Neural cell (in vitro differentiated cells): ENCODE results near the gene ACTN4. TPM values are rescaled to one million over a fixed set of nuclear protein-coding genes. Genes with fewer than 3 reads are reported as not detected.

Source experiments
- H2AFZ ChIP-seq: fragments of 200-600, 300-800 bp; sonication (generic), shearing (Covaris generic); 2 replicates; pipeline ENCODE4 v1.6.0; 2014; ENCODE audit warnings: low read depth, mild to moderate bottlenecking, antibody characterized with exemption, low read length, moderate library complexity
- H3F3A ChIP-seq: fragments of 200-600 bp; shearing (Covaris generic); 2 replicates; pipeline ENCODE4 v1.6.1; 2016; ENCODE audit warnings: mild to moderate bottlenecking, moderate library complexity, mixed read lengths, antibody characterized with exemption, low read length; ENCODE audit not compliant: insufficient read depth, poor library complexity, severe bottlenecking
- H3K27ac ChIP-seq: fragments of 200-600, 300-800 bp; sonication (generic), shearing (Covaris generic); 2 replicates; pipeline ENCODE4 v1.5.1; 2014; ENCODE audit warnings: mild to moderate bottlenecking, low read length, moderate library complexity
- H3K27me3 ChIP-seq: fragments of 300-800, 200-600 bp; sonication (generic), shearing (Covaris generic); 2 replicates; pipeline ENCODE4 v1.6.0; 2014; ENCODE audit warnings: mild to moderate bottlenecking, low read depth, low read length, moderate library complexity; ENCODE audit not compliant: insufficient read depth
- H3K36me3 ChIP-seq: fragments of 300-800, 200-600 bp; sonication (generic), shearing (Covaris generic); 2 replicates; pipeline ENCODE4 v1.5.1; 2014; ENCODE audit warnings: mild to moderate bottlenecking, antibody characterized with exemption, low read length, moderate library complexity; ENCODE audit not compliant: insufficient read depth
- H3K4me2 ChIP-seq: fragments of 300-800, 200-600 bp; sonication (generic), shearing (Covaris generic); 2 replicates; pipeline ENCODE4 v1.6.0; 2014; ENCODE audit warnings: mild to moderate bottlenecking, low read length
- H3K4me3 ChIP-seq: fragments of 300-800, 200-600 bp; sonication (generic), shearing (Covaris generic); 2 replicates; pipeline ENCODE4 v1.5.1; 2014; ENCODE audit warnings: mild to moderate bottlenecking, low read length, moderate library complexity
- H3K79me2 ChIP-seq: fragments of 200-600 bp; shearing (Covaris generic); replicated peaks from 2 replicates; pipeline ENCODE4 v1.6.0; 2014; ENCODE audit warnings: mild to moderate bottlenecking, low read length, moderate library complexity; ENCODE audit not compliant: insufficient read depth
- H3K9ac ChIP-seq: fragments of 300-800, 200-600 bp; sonication (generic), shearing (Covaris generic); 2 replicates; pipeline ENCODE4 v1.6.1; 2016; ENCODE audit warnings: mild to moderate bottlenecking, low read length, mixed read lengths
- H3K9me2 ChIP-seq: fragments of 200-600 bp; shearing (Covaris generic); 2 replicates; pipeline ENCODE4 v1.6.1; 2016; ENCODE audit warnings: mild to moderate bottlenecking, low read length, mixed read lengths; ENCODE audit not compliant: insufficient read depth
- H3K9me3 ChIP-seq: fragments of 200-600, 300-800 bp; sonication (generic), shearing (Covaris generic); 2 replicates; pipeline ENCODE4 v1.6.1; 2016; ENCODE audit warnings: mild to moderate bottlenecking, mixed run types, low read length, moderate library complexity, mixed read lengths
- H4K20me1 ChIP-seq: fragments of 200-600 bp; shearing (Covaris generic); 2 replicates; pipeline ENCODE4 v1.6.1; 2016; ENCODE audit warnings: mild to moderate bottlenecking, mixed run types; ENCODE audit not compliant: insufficient read depth
- EP300 ChIP-seq: fragments of 450-650 bp; conservative IDR thresholded peaks from 2 replicates; pipeline ENCODE4 v1.6.1; 2014; ENCODE audit warnings: antibody characterized with exemption, mild to moderate bottlenecking, moderate library complexity; ENCODE audit not compliant: poor library complexity, severe bottlenecking
- EZH2 ChIP-seq: fragments of 200-600, 300-800 bp; shearing (Covaris generic), sonication (generic); IDR thresholded peaks from 2 replicates; pipeline ENCODE4 v1.6.1; 2014; ENCODE audit warnings: antibody characterized with exemption, low read length, borderline replicate concordance, mild to moderate bottlenecking; ENCODE audit not compliant: insufficient read depth, poor library complexity, severe bottlenecking
- MXI1 ChIP-seq: fragments of 450-650 bp; conservative IDR thresholded peaks from 2 replicates; pipeline ENCODE4 v1.6.1; 2014; ENCODE audit warnings: antibody characterized with exemption, mild to moderate bottlenecking; ENCODE audit not compliant: poor library complexity, severe bottlenecking
- POLR2AphosphoS5 ChIP-seq: IDR thresholded peaks from 2 replicates; pipeline ENCODE4 v1.6.1; 2012
- RAD21 ChIP-seq: fragments of 450-650 bp; conservative IDR thresholded peaks from 2 replicates; pipeline ENCODE4 v1.6.1; 2014; ENCODE audit warnings: antibody characterized with exemption, mild to moderate bottlenecking, moderate library complexity
- SMC3 ChIP-seq: fragments of 450-650 bp; conservative IDR thresholded peaks from 2 replicates; pipeline ENCODE4 v1.6.1; 2014; ENCODE audit warnings: antibody characterized with exemption, mild to moderate bottlenecking, moderate library complexity; ENCODE audit not compliant: poor library complexity
- TAF1 ChIP-seq: IDR thresholded peaks from 2 replicates; pipeline ENCODE4 v1.6.1; 2012; ENCODE audit warnings: low read depth
- polyA plus RNA-seq: library from polyadenylated mRNA; depleted of rRNA; stranded (reverse); fragments of >200 nt; gene quantifications from 2 replicates; pipeline ENCODE4 v1.2.3, GENCODE V29; 2014
- TF ChIP-seq, protein P1 (sequence below): IDR thresholded peaks from 2 replicates; pipeline ENCODE4 v1.6.1; 2012; ENCODE audit warnings: borderline replicate concordance
- TF ChIP-seq, protein P2 (sequence below): fragments of 450-650 bp; IDR thresholded peaks from 2 replicates; pipeline ENCODE4 v1.5.1; 2014; ENCODE audit warnings: antibody characterized with exemption, mild to moderate bottlenecking, moderate library complexity; ENCODE audit not compliant: poor library complexity, severe bottlenecking

The ACTN4 gene
- polyA plus RNA-seq, 1 donor from 2014 or later = 54.0 TPM

DNA sequence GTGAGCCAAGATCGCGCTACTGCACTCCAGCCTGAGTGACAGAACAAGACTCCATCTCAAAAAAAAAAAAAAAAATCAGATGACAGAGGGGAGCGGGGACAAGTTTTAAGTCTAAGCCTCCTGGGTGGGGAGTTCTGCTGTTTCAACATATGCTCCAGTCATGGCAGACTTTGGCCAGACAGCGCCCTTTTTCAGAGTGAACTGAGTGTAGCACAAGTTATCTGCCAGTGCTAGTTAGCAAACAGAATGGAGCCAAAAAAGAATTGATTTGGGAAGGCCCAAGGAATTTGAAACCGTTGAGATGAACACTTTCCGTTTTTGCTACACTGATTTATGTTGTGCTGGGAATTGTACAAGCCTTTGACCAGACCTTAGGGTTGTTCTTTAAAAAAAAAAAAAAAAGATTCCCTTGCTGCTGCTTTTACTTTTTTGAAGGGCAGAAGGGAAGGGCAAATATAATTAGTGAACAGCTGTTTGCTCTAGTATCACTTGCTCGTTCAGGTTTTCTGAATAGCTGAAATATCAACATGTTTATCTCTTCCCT is 5.7 kb downstream of the ACTN4 start:
- peaks cover 4% of the 10 kb centered on the region for H3F3A ChIP-seq
- H2AFZ ChIP-seq = no peak overlapping the region
- no peaks in the 10 kb centered on the region for H3K9me2 ChIP-seq
- H4K20me1 ChIP-seq = peaks cover 5% of the 10 kb centered on the region
- no peak overlapping the region for H3K27ac ChIP-seq
- no peak overlapping the region for H3K4me2 ChIP-seq
- H3K4me3 ChIP-seq = no peak overlapping the region
- H3K27me3 ChIP-seq = no peaks in the 10 kb centered on the region
- no peak overlapping the region for H3K9ac ChIP-seq
- H3K9me3 ChIP-seq = no peaks in the 10 kb centered on the region
- peaks cover 73% of the 10 kb centered on the region for H3K79me2 ChIP-seq
- TF ChIP-seq EP300 (no peak), MXI1 (no peak), RAD21 (no peak), POLR2AphosphoS5 (no peak), SMC3 (no peak), TAF1 (no peak), EZH2 (no peak)
- TF ChIP-seq, protein P1, sequence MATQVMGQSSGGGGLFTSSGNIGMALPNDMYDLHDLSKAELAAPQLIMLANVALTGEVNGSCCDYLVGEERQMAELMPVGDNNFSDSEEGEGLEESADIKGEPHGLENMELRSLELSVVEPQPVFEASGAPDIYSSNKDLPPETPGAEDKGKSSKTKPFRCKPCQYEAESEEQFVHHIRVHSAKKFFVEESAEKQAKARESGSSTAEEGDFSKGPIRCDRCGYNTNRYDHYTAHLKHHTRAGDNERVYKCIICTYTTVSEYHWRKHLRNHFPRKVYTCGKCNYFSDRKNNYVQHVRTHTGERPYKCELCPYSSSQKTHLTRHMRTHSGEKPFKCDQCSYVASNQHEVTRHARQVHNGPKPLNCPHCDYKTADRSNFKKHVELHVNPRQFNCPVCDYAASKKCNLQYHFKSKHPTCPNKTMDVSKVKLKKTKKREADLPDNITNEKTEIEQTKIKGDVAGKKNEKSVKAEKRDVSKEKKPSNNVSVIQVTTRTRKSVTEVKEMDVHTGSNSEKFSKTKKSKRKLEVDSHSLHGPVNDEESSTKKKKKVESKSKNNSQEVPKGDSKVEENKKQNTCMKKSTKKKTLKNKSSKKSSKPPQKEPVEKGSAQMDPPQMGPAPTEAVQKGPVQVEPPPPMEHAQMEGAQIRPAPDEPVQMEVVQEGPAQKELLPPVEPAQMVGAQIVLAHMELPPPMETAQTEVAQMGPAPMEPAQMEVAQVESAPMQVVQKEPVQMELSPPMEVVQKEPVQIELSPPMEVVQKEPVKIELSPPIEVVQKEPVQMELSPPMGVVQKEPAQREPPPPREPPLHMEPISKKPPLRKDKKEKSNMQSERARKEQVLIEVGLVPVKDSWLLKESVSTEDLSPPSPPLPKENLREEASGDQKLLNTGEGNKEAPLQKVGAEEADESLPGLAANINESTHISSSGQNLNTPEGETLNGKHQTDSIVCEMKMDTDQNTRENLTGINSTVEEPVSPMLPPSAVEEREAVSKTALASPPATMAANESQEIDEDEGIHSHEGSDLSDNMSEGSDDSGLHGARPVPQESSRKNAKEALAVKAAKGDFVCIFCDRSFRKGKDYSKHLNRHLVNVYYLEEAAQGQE = no peak
- TF ChIP-seq, protein P2, sequence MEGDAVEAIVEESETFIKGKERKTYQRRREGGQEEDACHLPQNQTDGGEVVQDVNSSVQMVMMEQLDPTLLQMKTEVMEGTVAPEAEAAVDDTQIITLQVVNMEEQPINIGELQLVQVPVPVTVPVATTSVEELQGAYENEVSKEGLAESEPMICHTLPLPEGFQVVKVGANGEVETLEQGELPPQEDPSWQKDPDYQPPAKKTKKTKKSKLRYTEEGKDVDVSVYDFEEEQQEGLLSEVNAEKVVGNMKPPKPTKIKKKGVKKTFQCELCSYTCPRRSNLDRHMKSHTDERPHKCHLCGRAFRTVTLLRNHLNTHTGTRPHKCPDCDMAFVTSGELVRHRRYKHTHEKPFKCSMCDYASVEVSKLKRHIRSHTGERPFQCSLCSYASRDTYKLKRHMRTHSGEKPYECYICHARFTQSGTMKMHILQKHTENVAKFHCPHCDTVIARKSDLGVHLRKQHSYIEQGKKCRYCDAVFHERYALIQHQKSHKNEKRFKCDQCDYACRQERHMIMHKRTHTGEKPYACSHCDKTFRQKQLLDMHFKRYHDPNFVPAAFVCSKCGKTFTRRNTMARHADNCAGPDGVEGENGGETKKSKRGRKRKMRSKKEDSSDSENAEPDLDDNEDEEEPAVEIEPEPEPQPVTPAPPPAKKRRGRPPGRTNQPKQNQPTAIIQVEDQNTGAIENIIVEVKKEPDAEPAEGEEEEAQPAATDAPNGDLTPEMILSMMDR = no peak
- no peaks in the 10 kb centered on the region for H3K36me3 ChIP-seq

DNA sequence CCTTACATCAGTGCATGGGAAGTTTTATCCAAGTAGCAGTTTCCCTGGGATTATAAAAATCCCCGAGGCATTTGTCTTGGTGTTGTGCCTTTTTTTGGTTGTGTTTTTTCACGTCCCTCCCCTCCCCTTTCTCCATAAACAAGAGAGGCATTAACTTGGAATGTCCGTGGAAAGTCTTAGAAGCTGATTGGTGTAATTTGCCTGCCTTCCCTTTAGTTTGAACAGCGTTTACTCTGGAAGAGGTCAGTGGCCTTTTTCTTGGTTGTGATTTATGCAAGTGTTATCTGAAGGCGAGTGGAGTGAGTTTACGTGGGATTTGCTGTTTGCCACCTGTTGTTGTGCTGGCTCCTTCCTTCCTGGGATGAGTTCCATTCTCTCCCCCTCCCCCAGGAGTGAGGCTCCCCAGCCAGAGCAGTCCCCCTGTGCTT is 7.2 kb downstream of the ACTN4 start:
- Histone ChIP-seq H3K79me2 (peaks cover 85% of the 10 kb centered on the region), H3K9ac (no peak overlapping the region), H3K27me3 (no peaks in the 10 kb centered on the region), H3K4me2 (no peak overlapping the region), H3K9me2 (no peaks in the 10 kb centered on the region), H3K9me3 (no peaks in the 10 kb centered on the region), H3K4me3 (no peak overlapping the region), H3K36me3 (no peaks in the 10 kb centered on the region), H3F3A (no peaks in the 10 kb centered on the region), H3K27ac (no peak overlapping the region), H2AFZ (no peak overlapping the region), H4K20me1 (peaks cover 5% of the 10 kb centered on the region)
- TF ChIP-seq EP300 (no peak), MXI1 (no peak), SMC3 (no peak)
- TF ChIP-seq, protein P1 = no peak
